Subcutaneous abdominal adipose tissue (tissue), 5 donors: ENCODE measurements around the gene ARHGAP27.

Experiments
- H3K27ac ChIP-seq: one replicate; pipeline ENCODE4 v1.7.0; 2013; ENCODE audit warnings: low read depth, mild to moderate bottlenecking, inconsistent platforms, low read length, moderate library complexity
- H3K27me3 ChIP-seq, 5 donors: one replicate each; pipeline ENCODE4 v1.7.0; 2013; ENCODE audit warnings: low read length in 5 of 5, inconsistent platforms in 1 of 5; ENCODE audit not compliant: control insufficient read depth in 5 of 5, insufficient read depth in 4 of 5
- H3K36me3 ChIP-seq, 5 donors: one replicate each; pipeline ENCODE4 v1.7.0; 2013; ENCODE audit warnings: low read length in 5 of 5; ENCODE audit not compliant: control insufficient read depth in 5 of 5, insufficient read depth in 5 of 5
- H3K4me1 ChIP-seq, 5 donors: one replicate each; pipeline ENCODE4 v1.7.0; 2013; ENCODE audit warnings: low read length in 5 of 5, mild to moderate bottlenecking in 3 of 5, moderate library complexity in 1 of 5; ENCODE audit not compliant: control insufficient read depth in 5 of 5, insufficient read depth in 5 of 5
- H3K4me3 ChIP-seq, 5 donors: one replicate each; pipeline ENCODE4 v1.7.0; 2013; ENCODE audit warnings: low read length in 5 of 5, low read depth in 1 of 5
- H3K9ac ChIP-seq, 5 donors: one replicate each; pipeline ENCODE4 v1.7.0; 2013; ENCODE audit warnings: low read length in 5 of 5, mild to moderate bottlenecking in 4 of 5, moderate library complexity in 3 of 5
- H3K9me3 ChIP-seq, 5 donors: one replicate each; pipeline ENCODE4 v1.7.0; 2013; ENCODE audit warnings: low read length in 5 of 5; ENCODE audit not compliant: control insufficient read depth in 5 of 5
- donor health status: healthy.
- donor health status: healthy.
- donor health status: healthy.
- donor health status: healthy.
- donor health status: healthy.

The ARHGAP27 gene

DNA sequence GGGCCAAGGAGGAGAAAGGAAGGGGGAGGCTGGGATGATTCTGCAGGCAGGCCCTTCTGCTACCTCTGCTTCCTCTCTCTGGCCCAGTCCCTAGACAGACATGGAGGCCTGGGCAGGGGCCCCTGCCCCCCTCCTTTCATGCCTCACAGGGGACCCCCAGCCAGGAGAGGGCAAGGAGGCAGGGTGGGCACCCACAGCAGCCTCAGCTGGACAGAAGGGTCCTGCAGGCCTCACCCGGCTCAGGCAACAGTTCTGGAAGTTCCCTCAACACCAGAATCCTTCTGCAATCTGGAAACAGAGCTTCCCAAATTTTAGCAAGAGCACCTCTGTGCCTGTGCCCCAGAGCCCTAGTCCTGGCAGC lies 8.7 kb downstream of the ARHGAP27 start:
- Histone ChIP-seq H3K27me3 (no peaks in the 10 kb centered on the region), H3K27ac (no peak overlapping the region), H3K9ac (no peak overlapping the region), H3K36me3 (no peaks in the 10 kb centered on the region), H3K4me3 (no peak overlapping the region), H3K9me3 (no peaks in the 10 kb centered on the region), H3K4me1 (peaks cover 0 to 32% (median 15%) of the 10 kb centered on the region in 5 donors)

DNA sequence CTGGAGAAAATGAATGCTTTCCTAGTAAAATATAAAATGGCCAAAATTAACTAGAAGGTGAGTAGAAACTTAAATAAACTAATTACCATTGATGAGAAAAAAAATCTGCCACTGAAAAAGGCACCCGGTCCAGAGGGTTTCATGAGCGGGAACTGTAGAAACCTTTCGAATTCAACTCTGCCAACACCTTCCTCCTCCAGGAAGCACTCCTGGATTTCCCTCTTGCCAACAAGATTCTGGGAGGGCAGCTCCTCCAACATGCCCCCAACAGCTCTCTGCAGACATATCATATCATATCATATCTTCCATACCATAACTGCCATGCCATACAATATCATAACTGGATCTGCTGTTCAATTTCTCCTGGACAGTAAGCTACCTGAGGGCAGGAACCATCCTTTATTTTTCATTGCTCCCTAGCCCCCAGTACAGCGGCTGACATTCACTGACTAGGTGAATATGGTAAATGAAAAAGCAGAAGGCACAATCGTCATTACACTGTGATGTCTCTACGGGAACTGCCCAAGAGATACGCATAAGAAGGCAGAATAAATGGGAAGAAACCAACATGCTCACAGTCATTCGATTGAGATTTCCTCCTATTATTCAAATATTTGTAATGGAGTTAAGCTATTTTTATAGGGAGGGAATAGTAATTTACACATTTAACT lies 9.2 kb downstream of the ARHGAP27 start:
- Histone ChIP-seq H3K27ac (no peak overlapping the region), H3K4me1 (peaks cover 0 to 29% (median 13%) of the 10 kb centered on the region in 5 donors), H3K4me3 (no peak overlapping the region), H3K36me3 (no peaks in the 10 kb centered on the region), H3K9me3 (no peaks in the 10 kb centered on the region), H3K27me3 (no peaks in the 10 kb centered on the region), H3K9ac (no peak overlapping the region)

DNA sequence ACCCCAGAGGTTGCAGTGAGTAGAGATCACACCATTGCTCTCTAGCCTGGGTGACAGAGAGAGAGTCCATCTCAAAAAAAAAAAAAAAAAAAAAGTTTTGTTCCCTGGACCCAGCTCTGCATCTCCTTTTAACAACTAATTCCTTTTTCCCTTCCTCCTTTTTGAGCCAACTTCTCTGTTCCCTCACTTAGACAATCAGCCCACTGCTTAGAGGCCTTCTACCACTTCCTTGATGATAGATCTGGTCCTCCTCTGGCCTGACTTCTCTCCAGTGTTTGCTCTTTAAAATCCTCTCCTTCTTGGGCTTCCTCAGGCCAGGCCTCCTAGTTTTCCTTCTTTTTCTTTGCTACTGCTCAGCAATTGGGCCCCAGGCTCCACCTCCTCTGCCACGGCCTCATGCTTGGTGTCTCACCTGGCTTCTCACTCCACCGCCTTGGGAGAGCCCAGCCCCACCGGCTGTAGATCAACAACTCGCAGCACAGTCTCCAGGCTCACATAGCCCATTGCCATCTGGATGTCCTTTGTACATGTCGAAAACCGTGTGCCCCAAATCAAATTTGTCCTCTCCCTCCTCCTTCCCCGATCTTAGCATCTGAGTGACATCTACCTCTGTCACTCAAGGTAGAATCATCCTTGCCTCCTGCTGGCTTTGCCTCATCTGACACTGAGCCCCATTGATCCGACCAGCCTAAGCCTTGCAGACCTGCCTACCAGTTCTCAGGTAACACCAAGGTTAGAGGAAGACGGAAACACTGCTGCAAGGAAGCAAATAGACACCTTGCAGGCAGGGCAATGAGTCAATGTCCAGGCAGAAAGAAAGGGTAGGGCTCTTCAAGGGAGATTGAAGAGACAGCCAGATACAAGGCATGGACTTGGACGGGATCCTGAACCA lies 17.4 kb downstream of the ARHGAP27 start:
- H3K9me3 ChIP-seq, result no peaks in the 10 kb centered on the region
- no peak overlapping the region for H3K4me3 ChIP-seq
- H3K27me3 ChIP-seq, result no peaks in the 10 kb centered on the region
- no peak overlapping the region for H3K27ac ChIP-seq
- H3K4me1 ChIP-seq, result peaks cover 2 to 33% (median 24%) of the 10 kb centered on the region in 5 donors
- H3K9ac ChIP-seq, result no peak overlapping the region
- H3K36me3 ChIP-seq, result peaks cover 0 to 2% (median 0%) of the 10 kb centered on the region in 5 donors

DNA sequence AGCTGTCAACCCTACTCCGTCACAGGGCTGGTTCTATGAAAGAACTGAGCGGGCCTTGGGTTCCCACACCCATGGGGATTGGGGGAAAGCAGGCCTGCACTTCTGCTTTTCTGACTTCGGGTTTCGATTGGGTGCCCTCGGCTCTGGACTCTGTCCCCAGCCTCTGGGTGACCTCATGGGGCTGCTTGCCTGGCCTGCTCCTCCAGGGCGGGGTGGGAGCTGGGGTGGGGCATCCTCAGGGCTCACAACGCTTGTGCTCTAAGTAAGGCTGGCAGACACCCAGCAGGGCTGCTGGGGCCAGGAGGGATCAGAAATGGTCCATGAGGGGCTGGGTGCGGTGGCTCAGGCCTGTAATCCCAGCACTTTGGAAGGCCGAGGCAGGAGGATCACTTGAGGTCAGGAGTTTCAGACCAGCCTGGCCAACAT lies 19.2 kb downstream of the ARHGAP27 start:
- Histone ChIP-seq H3K9me3 (no peaks in the 10 kb centered on the region), H3K27me3 (no peaks in the 10 kb centered on the region), H3K4me1 (peaks cover 2 to 50% (median 31%) of the 10 kb centered on the region in 5 donors), H3K9ac (no peak overlapping the region), H3K4me3 (no peak overlapping the region), H3K36me3 (peaks cover 0 to 5% (median 0%) of the 10 kb centered on the region in 5 donors), H3K27ac (no peak overlapping the region)

DNA sequence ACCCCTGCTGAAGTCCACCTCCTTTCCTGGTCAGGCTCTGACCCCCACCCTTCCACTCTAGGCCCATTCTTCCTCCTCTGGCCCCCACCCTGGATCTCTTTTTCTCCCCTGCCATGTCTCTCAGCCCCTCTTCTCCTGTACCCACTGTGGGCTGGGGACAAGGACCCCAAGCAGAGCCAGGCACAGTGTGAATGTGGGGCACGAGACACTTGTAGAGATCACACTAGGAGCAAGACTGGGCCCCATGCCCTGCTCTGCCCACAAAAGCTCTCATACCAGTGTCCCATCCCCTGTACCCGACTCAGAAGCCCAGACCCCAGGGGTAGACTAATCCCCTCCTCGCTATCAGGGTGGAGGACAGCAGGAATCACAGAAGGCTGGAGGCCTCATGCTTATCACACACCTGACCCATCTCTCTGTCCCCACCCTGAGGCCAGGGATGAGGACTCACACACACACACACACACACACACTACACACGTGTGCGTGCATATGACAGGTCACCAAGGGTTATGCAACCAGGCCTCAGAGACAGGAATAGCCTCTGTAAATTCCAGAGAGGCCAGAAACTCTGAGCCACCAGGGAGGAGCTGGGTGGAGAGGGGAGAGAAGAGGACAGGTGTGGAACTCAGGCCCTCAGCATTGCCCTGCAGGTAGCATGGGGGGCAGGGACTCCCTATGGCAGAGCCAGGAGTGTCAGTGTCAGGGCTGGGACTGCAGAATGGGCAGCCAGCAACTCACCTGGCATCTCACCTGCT lies 21.1 kb downstream of the ARHGAP27 start:
- Histone ChIP-seq H3K9ac (peak overlapping the region in 1 of 5 donors; percentile 18), H3K27ac (no peak overlapping the region), H3K36me3 (peaks cover 0 to 5% (median 0%) of the 10 kb centered on the region in 5 donors), H3K4me1 (peaks cover 2 to 64% (median 34%) of the 10 kb centered on the region in 5 donors), H3K4me3 (no peak overlapping the region), H3K9me3 (no peaks in the 10 kb centered on the region), H3K27me3 (no peaks in the 10 kb centered on the region)

DNA sequence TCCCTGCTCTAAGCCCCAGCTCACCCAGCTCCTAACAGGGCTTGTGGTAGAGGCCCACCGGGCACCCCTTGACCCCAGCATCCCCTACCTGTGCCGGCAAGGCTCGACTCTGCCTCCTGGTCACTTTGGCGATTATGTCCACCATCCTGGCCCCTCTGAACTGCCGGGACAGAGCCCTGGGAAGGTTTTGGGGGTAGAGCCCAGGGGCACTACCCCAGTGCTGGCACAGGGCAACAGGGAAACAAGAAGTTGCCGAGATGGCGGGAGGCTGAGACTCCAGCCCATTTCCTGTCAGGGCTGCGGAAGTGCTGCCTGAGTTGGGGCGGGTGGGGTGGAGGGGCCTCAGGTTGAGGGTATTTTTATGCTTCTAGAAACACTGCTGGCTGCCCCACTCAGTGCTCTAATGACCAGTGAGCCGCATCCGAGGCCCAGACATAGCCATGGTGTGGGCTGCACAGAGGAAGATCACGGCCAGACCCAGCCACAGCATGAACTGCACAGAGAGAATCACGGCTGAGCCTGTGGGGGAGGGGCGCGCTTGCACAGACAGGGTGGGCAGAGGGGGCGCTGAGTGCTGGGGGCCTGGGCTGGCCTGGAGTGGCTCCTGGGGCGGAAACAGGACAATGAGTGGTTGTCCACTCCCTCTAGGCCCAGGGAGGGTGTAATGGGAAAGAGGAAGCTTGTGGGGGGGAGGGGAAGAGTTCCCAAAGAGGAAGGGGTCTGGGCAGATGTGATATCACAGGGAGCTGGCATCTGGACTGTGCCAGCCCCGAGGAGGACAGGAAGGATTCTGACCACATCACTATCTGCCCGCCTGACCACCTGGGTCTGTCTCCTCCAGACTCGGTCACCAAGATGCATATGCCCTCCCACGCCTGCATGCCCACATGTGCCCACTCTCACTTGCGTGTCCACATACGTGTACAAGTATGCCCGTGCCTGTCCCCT lies 22.3 kb downstream of the ARHGAP27 start:
- Histone ChIP-seq H3K27me3 (no peaks in the 10 kb centered on the region), H3K9ac (peak overlapping the region in 3 of 5 donors; percentile 52 to 81 (median 53)), H3K4me3 (peak overlapping the region; percentile 50 to 67 (median 59)), H3K27ac (peak overlapping the region; percentile 50), H3K4me1 (peaks cover 2 to 67% (median 39%) of the 10 kb centered on the region in 5 donors), H3K36me3 (peaks cover 0 to 5% (median 5%) of the 10 kb centered on the region in 5 donors), H3K9me3 (no peaks in the 10 kb centered on the region)

DNA sequence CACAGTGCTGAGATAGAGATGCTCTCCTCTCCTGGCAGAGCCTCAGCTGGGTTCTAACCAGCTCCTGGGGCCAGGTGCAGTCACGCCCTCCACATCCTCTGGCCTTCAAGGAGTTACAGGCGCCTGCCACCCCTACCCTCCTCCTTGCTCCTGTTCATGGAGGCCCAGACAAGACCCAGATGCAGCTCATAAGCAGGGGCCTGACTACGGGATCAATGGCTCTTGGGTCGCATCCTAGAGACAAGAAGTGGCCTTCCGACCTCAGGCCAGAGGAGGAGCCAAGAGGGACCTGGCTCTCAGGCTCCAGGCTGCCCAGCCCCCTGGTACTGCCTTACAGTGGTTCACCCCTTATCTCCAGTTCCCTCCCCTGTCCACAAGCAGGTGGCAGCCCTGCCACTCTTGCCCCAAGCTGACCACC lies 23.0 kb downstream of the ARHGAP27 start:
- H3K9ac ChIP-seq, result peak overlapping the region in 3 of 5 donors; percentile 52 to 81 (median 53)
- H3K36me3 ChIP-seq, result peaks cover 0 to 10% (median 9%) of the 10 kb centered on the region in 5 donors
- no peaks in the 10 kb centered on the region for H3K27me3 ChIP-seq
- H3K9me3 ChIP-seq, result no peaks in the 10 kb centered on the region
- peak overlapping the region; percentile 50 for H3K27ac ChIP-seq
- peak overlapping the region; percentile 50 to 67 (median 59) for H3K4me3 ChIP-seq
- peaks cover 2 to 61% (median 40%) of the 10 kb centered on the region in 5 donors for H3K4me1 ChIP-seq

DNA sequence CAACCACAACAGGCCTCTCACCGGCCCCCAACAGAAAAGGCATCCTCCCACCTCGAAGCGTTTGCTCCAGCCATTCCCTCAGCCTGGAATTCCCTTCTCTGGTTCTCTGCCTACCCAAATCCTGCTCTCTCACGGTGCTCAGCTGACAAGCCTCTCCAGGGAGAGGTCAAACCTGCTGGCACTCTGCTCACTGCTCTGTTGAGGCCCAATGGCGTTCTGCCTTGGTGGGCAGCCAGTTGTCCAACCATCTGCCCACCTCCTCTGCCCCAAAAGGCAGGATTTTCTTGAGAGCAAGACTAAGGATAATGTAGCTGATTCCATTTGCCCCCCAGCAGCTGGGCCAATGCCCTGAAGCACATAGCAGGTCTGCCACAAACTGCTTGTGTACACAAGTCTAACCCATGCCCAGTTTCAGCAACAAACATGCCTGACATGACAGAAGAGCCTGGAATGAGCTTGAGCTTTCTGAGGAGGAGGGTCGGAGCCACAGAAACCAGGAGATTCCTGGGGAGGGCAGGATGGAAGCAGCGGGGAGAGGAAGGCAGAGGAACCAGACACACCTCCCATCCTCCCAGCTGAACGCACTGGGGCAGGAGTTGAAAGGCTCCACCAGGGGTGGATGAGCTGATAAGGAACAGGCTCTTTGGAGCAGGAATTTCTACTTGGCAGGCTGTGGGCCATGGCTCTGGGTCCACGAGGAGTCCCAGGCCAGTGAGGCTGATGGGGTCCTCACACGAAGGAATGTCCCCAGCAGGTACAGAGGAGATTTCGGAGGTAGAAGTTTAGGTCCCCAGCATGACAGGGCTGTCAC lies 23.9 kb downstream of the ARHGAP27 start:
- Histone ChIP-seq H3K4me1 (peaks cover 2 to 61% (median 38%) of the 10 kb centered on the region in 5 donors), H3K27me3 (no peaks in the 10 kb centered on the region), H3K36me3 (peaks cover 0 to 18% (median 18%) of the 10 kb centered on the region in 5 donors), H3K4me3 (peak overlapping the region in 4 of 5 donors; percentile 50 to 67 (median 60)), H3K9ac (peak overlapping the region in 2 of 5 donors; percentile 33 to 52), H3K9me3 (no peaks in the 10 kb centered on the region), H3K27ac (no peak overlapping the region)
